Measurements from ENCODE around the gene PTPRN2.

PTPRN2 gene

GRCh38 chr7:158061026-158061630 lies 526.5 kb downstream of the PTPRN2 start:
- H3K4me3 ChIP-seq (ENCODE audit: low read depth, low read length) = no peak overlapping the region
- DNase-seq (ENCODE audit: low read depth) = no peak
- TF ChIP-seq POLR2A (IDR thresholded peaks at IDR 0.05; ENCODE audit: extremely low read depth, insufficient read length) (no peak), CTCF (IDR thresholded peaks at IDR 0.05; ENCODE audit: low read depth, low read length) (no peak), MAX (IDR thresholded peaks at IDR 0.05; ENCODE audit: low read depth, low read length) (no peak), MYC (IDR thresholded peaks at IDR 0.05; ENCODE audit: low read depth, low read length) (no peak)

- no peak overlapping the region for H3K4me3 ChIP-seq (ENCODE audit: low read depth, low read length)
- TF ChIP-seq POLR2A (IDR thresholded peaks at IDR 0.05; ENCODE audit: extremely low read depth, insufficient read length) (no peak), MYC (IDR thresholded peaks at IDR 0.05; ENCODE audit: low read depth, low read length) (no peak), CTCF (IDR thresholded peaks at IDR 0.05; ENCODE audit: low read depth, low read length) (no peak), MAX (IDR thresholded peaks at IDR 0.05; ENCODE audit: low read depth, low read length) (no peak)
- DNase-seq (ENCODE audit: low read depth) = no peak
These were observed 527.4 kb downstream of the PTPRN2 start for GRCh38 chr7:158060216-158060615.

GRCh38 chr7:158057446-158057845 lies 530.2 kb downstream of the PTPRN2 start:
- H3K4me3 ChIP-seq (ENCODE audit: low read depth, low read length) = no peak overlapping the region
- no peak for DNase-seq (ENCODE audit: low read depth)
- TF ChIP-seq POLR2A (IDR thresholded peaks at IDR 0.05; ENCODE audit: extremely low read depth, insufficient read length) (no peak), MAX (IDR thresholded peaks at IDR 0.05; ENCODE audit: low read depth, low read length) (no peak), CTCF (IDR thresholded peaks at IDR 0.05; ENCODE audit: low read depth, low read length) (no peak), MYC (IDR thresholded peaks at IDR 0.05; ENCODE audit: low read depth, low read length) (no peak)

- no peak overlapping the region for H3K4me3 ChIP-seq (ENCODE audit: low read depth, low read length)
- TF ChIP-seq CTCF (IDR thresholded peaks at IDR 0.05; ENCODE audit: low read depth, low read length) (no peak), MYC (IDR thresholded peaks at IDR 0.05; ENCODE audit: low read depth, low read length) (no peak), POLR2A (IDR thresholded peaks at IDR 0.05; ENCODE audit: extremely low read depth, insufficient read length) (no peak), MAX (IDR thresholded peaks at IDR 0.05; ENCODE audit: low read depth, low read length) (no peak)
- no peak for DNase-seq (ENCODE audit: low read depth)
These were observed 530.9 kb downstream of the PTPRN2 start for GRCh38 chr7:158056761-158057160.

GRCh38 chr7:158055726-158056510 lies 531.7 kb downstream of the PTPRN2 start:
- TF ChIP-seq MYC (IDR thresholded peaks at IDR 0.05; ENCODE audit: low read depth, low read length) = no peak
- no peak for TF ChIP-seq POLR2A (IDR thresholded peaks at IDR 0.05; ENCODE audit: extremely low read depth, insufficient read length)
- TF ChIP-seq CTCF (IDR thresholded peaks at IDR 0.05; ENCODE audit: low read depth, low read length) = no peak
- TF ChIP-seq MAX (IDR thresholded peaks at IDR 0.05; ENCODE audit: low read depth, low read length) = no peak
- H3K4me3 ChIP-seq (ENCODE audit: low read depth, low read length) = no peak overlapping the region
- DNase-seq (ENCODE audit: low read depth) = no peak
